Thoracic aorta (tissue), 2 donors: ENCODE results near the gene BACH1. TPM values are rescaled to one million over a fixed set of nuclear protein-coding genes. Genes with fewer than 3 reads are reported as not detected.

Experiments
- ATAC-seq: fragments of 150-250 bp; one replicate; pipeline ENCODE4 v1.8.0; 2017; ENCODE audit warnings: low read depth; ENCODE audit not compliant: insufficient number of reproducible peaks, low FRiP score
- DNase-seq: peaks from one replicate; pipeline ENCODE4 v3.0.0-alpha.2; 2020; ENCODE audit warnings: low spot score
- H3K27ac ChIP-seq, 2 donors: fragments of 200-600 bp; sonication (generic); 1 replicate in 1 of 2; 2 replicates in 1 of 2; pipeline ENCODE4 v1.5.1; 2016; ENCODE audit warnings: mild to moderate bottlenecking in 2 of 2, moderate library complexity in 2 of 2
- H3K27me3 ChIP-seq: fragments of 200-600 bp; sonication (generic); replicated peaks from 2 replicates; pipeline ENCODE4 v1.6.0; 2016; ENCODE audit warnings: mild to moderate bottlenecking; ENCODE audit not compliant: insufficient read depth
- H3K36me3 ChIP-seq: fragments of 200-600 bp; sonication (generic); one replicate; pipeline ENCODE4 v1.5.1; 2016
- H3K4me1 ChIP-seq, 2 donors: fragments of 200-600 bp; sonication (generic); 1 replicate in 1 of 2; 2 replicates in 1 of 2; pipeline versions ENCODE4 v1.5.1 to v1.6.0; 2016; ENCODE audit warnings: low read depth in 2 of 2, mild to moderate bottlenecking in 1 of 2; ENCODE audit not compliant: control insufficient read depth in 1 of 2
- H3K4me3 ChIP-seq: fragments of 200-600 bp; sonication (generic); 2 replicates; pipeline ENCODE4 v1.5.1; 2016; ENCODE audit warnings: mild to moderate bottlenecking
- H3K9me3 ChIP-seq: fragments of 200-600 bp; sonication (generic); 2 replicates; pipeline ENCODE4 v1.5.1; 2016
- total RNA-seq, 2 donors: library from RNA; depleted of rRNA; stranded (reverse); fragments of >200 nt; gene quantifications; one replicate each; pipeline versions ENCODE4 v1.1.0 to v1.2.3, GENCODE V29; 2016
- TF ChIP-seq, protein P1 (sequence below): fragments of 200-600 bp; sonication (generic); IDR thresholded peaks from one replicate; pipeline ENCODE4 v1.5.1; 2019; ENCODE audit warnings: antibody characterized with exemption

BACH1 gene
- total RNA-seq, 2 donors from 2014 or later: 47.0 to 93.0 TPM

DNA sequence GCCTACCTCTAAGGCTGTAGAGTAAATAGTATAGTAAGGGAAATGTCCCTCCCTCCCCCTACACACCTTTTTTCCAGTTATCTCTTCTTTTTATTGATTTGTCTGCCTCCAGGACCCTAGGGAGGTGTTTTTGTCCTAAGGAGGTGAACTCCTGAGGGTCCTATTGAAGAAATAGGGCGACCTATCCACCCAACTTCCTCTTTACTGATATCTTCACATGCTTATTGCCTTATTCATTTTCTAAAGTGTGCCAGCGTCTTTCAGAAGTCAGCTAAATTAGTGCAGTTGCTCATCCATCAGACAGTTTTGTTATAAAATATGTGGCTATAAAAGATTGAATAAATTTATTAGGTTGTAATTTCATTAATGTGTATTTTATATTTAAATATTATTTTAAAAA, 5.9 kb downstream of the BACH1 start:
- Histone ChIP-seq H3K9me3 (no peaks in the 10 kb centered on the region), H3K36me3 (no peaks in the 10 kb centered on the region), H3K4me3 (no peak overlapping the region), H3K27ac (no peak overlapping the region), H3K4me1 (peaks cover 65 to 70% of the 10 kb centered on the region in 2 donors), H3K27me3 (no peaks in the 10 kb centered on the region)
- no peak for ATAC-seq
- TF ChIP-seq, protein P1, sequence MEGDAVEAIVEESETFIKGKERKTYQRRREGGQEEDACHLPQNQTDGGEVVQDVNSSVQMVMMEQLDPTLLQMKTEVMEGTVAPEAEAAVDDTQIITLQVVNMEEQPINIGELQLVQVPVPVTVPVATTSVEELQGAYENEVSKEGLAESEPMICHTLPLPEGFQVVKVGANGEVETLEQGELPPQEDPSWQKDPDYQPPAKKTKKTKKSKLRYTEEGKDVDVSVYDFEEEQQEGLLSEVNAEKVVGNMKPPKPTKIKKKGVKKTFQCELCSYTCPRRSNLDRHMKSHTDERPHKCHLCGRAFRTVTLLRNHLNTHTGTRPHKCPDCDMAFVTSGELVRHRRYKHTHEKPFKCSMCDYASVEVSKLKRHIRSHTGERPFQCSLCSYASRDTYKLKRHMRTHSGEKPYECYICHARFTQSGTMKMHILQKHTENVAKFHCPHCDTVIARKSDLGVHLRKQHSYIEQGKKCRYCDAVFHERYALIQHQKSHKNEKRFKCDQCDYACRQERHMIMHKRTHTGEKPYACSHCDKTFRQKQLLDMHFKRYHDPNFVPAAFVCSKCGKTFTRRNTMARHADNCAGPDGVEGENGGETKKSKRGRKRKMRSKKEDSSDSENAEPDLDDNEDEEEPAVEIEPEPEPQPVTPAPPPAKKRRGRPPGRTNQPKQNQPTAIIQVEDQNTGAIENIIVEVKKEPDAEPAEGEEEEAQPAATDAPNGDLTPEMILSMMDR: no peak
- no peak for DNase-seq

DNA sequence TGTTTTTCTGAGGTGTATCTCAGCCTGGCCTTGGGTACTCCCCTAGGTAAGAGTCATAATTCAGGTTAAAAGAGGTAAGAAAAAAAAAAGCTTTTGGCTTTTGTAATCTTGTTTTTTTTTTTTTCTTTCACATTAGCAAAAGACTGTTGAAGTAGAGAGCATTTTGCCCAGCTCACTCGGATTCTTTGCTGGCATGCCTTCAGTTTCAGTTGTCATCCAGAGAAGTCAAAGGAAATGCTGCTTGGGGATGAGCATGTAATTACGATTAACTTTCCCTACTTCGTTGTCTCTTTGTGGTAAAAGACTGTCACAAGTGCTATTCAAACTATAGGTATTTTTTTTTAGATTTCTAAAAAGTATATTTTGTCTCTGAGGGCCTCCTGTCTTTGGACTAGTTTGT, 6.3 kb downstream of the BACH1 start:
- no peaks in the 10 kb centered on the region for H3K27me3 ChIP-seq
- H3K4me3 ChIP-seq: no peak overlapping the region
- H3K9me3 ChIP-seq: no peaks in the 10 kb centered on the region
- H3K4me1 ChIP-seq: peaks cover 65 to 70% of the 10 kb centered on the region in 2 donors
- TF ChIP-seq, protein P1: no peak
- DNase-seq: no peak
- no peaks in the 10 kb centered on the region for H3K36me3 ChIP-seq
- ATAC-seq: no peak
- H3K27ac ChIP-seq: no peak overlapping the region

DNA sequence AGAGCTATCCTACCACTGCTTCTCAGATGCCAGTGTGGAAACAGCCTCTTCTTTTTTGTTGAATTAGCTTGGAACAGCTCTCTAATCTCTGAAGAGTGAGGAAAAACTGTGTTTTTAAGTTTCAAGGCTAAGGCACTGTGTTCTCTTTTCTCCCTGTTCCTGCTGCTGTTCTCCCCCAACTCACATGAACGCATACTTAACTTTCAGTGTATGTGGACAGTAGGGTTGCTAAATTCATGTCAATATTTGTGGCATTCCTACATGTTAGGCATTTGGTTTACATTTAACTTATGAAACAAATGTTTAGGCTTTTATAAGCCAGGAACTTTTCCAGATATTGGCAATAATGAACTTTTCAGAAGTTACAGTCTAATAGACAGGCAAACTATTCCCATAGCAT, 6.8 kb downstream of the BACH1 start:
- no peaks in the 10 kb centered on the region for H3K36me3 ChIP-seq
- H3K27me3 ChIP-seq: no peaks in the 10 kb centered on the region
- ATAC-seq (no peak), DNase-seq (no peak)
- no peaks in the 10 kb centered on the region for H3K9me3 ChIP-seq
- no peak overlapping the region for H3K27ac ChIP-seq
- H3K4me1 ChIP-seq: peaks cover 65% of the 10 kb centered on the region in 2 donors
- TF ChIP-seq, protein P1: no peak
- H3K4me3 ChIP-seq: no peak overlapping the region

DNA sequence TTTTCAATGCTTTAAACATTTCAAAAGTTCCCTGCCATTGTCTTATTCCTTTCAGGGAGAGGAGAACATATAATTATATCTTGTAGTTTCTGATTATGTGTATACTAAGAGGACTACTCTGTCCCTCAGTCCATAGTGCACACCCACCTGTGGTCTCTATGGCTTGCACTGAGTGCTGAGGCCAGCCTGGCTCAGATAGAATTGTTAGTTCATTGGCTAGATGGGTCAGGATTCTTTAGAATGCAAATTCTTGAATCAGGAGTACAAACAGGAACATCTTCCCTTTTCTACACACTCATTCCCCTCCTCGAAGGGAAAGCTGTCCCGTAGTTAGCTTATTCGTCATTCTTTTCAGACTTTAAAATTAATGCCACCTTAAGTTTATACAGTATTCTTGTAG, 8.2 kb downstream of the BACH1 start:
- no peak for ATAC-seq
- no peaks in the 10 kb centered on the region for H3K36me3 ChIP-seq
- DNase-seq: no peak

DNA sequence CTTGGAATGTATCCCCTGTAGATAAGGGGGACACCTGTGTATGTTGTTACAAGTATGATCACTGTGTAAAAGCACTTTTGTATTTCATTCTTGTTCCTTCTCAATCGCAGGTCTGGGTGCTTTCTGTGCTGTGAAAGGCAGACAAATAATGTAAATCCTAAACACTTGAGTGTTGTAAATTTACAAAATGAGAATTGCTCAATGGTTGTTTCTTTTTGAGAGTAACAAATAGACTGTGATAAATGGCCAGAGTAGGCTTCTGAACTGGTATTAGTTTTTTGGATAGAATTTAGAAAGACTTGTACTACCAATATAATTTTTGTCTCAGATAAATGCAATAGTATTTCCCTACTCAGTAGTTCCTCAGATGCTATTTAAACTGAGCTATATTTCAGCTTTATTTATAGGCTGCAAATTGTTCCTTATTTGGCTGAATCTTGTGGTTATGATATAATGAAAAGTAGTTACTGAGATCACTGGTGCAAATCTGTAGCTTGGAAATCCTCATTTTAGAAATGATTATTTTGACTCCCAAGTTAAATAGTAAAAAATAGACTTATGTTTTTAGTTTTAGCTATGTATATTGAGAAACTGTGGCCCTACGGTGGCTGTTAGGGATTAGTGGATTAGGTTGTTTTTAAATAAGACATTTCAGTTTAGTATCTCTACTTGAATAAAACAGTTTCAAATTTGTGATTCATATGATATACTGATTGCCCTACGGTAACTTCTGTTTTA, 9.2 kb downstream of the BACH1 start:
- ATAC-seq (no peak), DNase-seq (no peak)
- H3K4me1 ChIP-seq: peaks cover 42 to 46% of the 10 kb centered on the region in 2 donors
- no peak overlapping the region for H3K4me3 ChIP-seq
- TF ChIP-seq, protein P1: no peak
- no peaks in the 10 kb centered on the region for H3K36me3 ChIP-seq
- H3K9me3 ChIP-seq: no peaks in the 10 kb centered on the region
- no peaks in the 10 kb centered on the region for H3K27me3 ChIP-seq
- no peak overlapping the region for H3K27ac ChIP-seq

More for the DNA sequence above, 8.2 kb downstream of the BACH1 start:
- no peaks in the 10 kb centered on the region for H3K9me3 ChIP-seq
- no peaks in the 10 kb centered on the region for H3K27me3 ChIP-seq
- peaks cover 51 to 56% of the 10 kb centered on the region in 2 donors for H3K4me1 ChIP-seq
- H3K4me3 ChIP-seq: no peak overlapping the region
- no peak overlapping the region for H3K27ac ChIP-seq
- TF ChIP-seq, protein P1: no peak
